SK-N-SH treated with all-trans-retinoic acid at 6 μM for 48 hours (cell line): Measurements from ENCODE around the gene SQOR.

Experiments
- ATAC-seq: fragments of 200-7000 bp; cut with Tn5 transposase; 3 replicates; pipeline ENCODE4 v1.9.1; 2020; ENCODE audit warnings: mild to moderate bottlenecking, moderate library complexity
- ARNTL ChIP-seq: fragments of 450-650 bp; formaldehyde crosslinking; IDR thresholded peaks from 2 replicates; pipeline ENCODE4 v1.5.0; 2020; ENCODE audit warnings: low read depth, mild to moderate bottlenecking, moderate library complexity, borderline replicate concordance
- CREB5 ChIP-seq: fragments of 250-450 bp; sonication (Bioruptor Pico); IDR thresholded peaks from 2 replicates; pipeline ENCODE4 v1.5.1; 2020; ENCODE audit warnings: low read depth, mild to moderate bottlenecking, moderate library complexity
- CSRNP3 ChIP-seq: fragments of 250-450 bp; sonication (Bioruptor Pico); IDR thresholded peaks from 2 replicates; pipeline ENCODE4 v1.5.1; 2021; ENCODE audit warnings: mild to moderate bottlenecking, moderate library complexity
- ESRRG ChIP-seq: fragments of 250-450 bp; sonication (Bioruptor Pico); IDR thresholded peaks from 2 replicates; pipeline ENCODE4 v1.6.1; 2021; ENCODE audit warnings: mild to moderate bottlenecking
- GLIS3 ChIP-seq: fragments of 250-450 bp; sonication (Bioruptor Pico); IDR thresholded peaks from 2 replicates; pipeline ENCODE4 v1.5.0; 2020; ENCODE audit warnings: mild to moderate bottlenecking, moderate library complexity
- ISL1 ChIP-seq: fragments of 250-450 bp; sonication (Bioruptor Pico); IDR thresholded peaks from 2 replicates; pipeline ENCODE4 v2.1.2; 2022; ENCODE audit warnings: mild to moderate bottlenecking, moderate library complexity
- PPARA ChIP-seq: fragments of 250-450 bp; sonication (Bioruptor Pico); IDR thresholded peaks from 2 replicates; pipeline ENCODE4 v1.5.0; 2020; ENCODE audit warnings: mild to moderate bottlenecking, borderline replicate concordance
- RARB ChIP-seq: fragments of 250-450 bp; sonication (Bioruptor Pico); IDR thresholded peaks from 2 replicates; pipeline ENCODE4 v1.8.0; 2021; ENCODE audit warnings: mild to moderate bottlenecking, moderate library complexity
- SNAI2 ChIP-seq: fragments of 250-450 bp; sonication (Bioruptor Pico); IDR thresholded peaks from 2 replicates; pipeline ENCODE4 v1.5.0; 2020; ENCODE audit warnings: mild to moderate bottlenecking, moderate library complexity
- TCF4 ChIP-seq: fragments of 250-450 bp; sonication (Bioruptor Pico); IDR thresholded peaks from 2 replicates; pipeline ENCODE4 v1.8.0; 2021; ENCODE audit warnings: mild to moderate bottlenecking, moderate library complexity, borderline replicate concordance
- TOX ChIP-seq: fragments of 250-450 bp; sonication (Bioruptor Pico); IDR thresholded peaks from 2 replicates; pipeline ENCODE4 v1.8.0; 2021; ENCODE audit warnings: mild to moderate bottlenecking, moderate library complexity, borderline replicate concordance
- TSHZ2 ChIP-seq: fragments of 250-450 bp; sonication (Bioruptor Pico); IDR thresholded peaks from 2 replicates; pipeline ENCODE4 v1.5.0; 2020; ENCODE audit warnings: mild to moderate bottlenecking, moderate library complexity
- ZC3H10 ChIP-seq: fragments of 250-450 bp; sonication (Bioruptor Pico); IDR thresholded peaks from 2 replicates; pipeline ENCODE4 v1.5.1; 2021; ENCODE audit warnings: mild to moderate bottlenecking, moderate library complexity
- ZFP3 ChIP-seq: fragments of 250-450 bp; sonication (Bioruptor Pico); IDR thresholded peaks from 2 replicates; pipeline ENCODE4 v1.5.0; 2020; ENCODE audit warnings: mild to moderate bottlenecking, moderate library complexity
- ZFP30 ChIP-seq: fragments of 450-650 bp; formaldehyde crosslinking; IDR thresholded peaks from 2 replicates; pipeline ENCODE4 v1.5.0; 2022; ENCODE audit warnings: mild to moderate bottlenecking, moderate library complexity
- ZNF565 ChIP-seq: fragments of 450-650 bp; formaldehyde crosslinking; conservative IDR thresholded peaks from 2 replicates; pipeline ENCODE4 v1.5.0; 2020; ENCODE audit warnings: low read depth, mild to moderate bottlenecking, moderate library complexity
- ZNF70 ChIP-seq: fragments of 450-650 bp; formaldehyde crosslinking; IDR thresholded peaks from 2 replicates; pipeline ENCODE4 v1.5.0; 2020; ENCODE audit warnings: mild to moderate bottlenecking, moderate library complexity
- ZNF8 ChIP-seq: fragments of 450-650 bp; formaldehyde crosslinking; IDR thresholded peaks from 2 replicates; pipeline ENCODE4 v1.5.0; 2020; ENCODE audit warnings: mild to moderate bottlenecking, moderate library complexity
- TF ChIP-seq, protein P1 (sequence below): fragments of 250-450 bp; sonication (Bioruptor Pico); IDR thresholded peaks from 2 replicates; pipeline ENCODE4 v1.8.0; 2020; ENCODE audit warnings: mild to moderate bottlenecking, moderate library complexity, borderline replicate concordance
- TF ChIP-seq, protein P2 (sequence below): fragments of 250-450 bp; sonication (Bioruptor Pico); IDR thresholded peaks from 2 replicates; pipeline ENCODE4 v1.8.0; 2021; ENCODE audit warnings: low read depth, mild to moderate bottlenecking, moderate library complexity, borderline replicate concordance

The SQOR gene

GRCh38 chr15:45603881-45604280 lies 30.9 kb upstream of the SQOR start:
- no peak for ATAC-seq
- TF ChIP-seq TSHZ2 (CRISPR knock-in tag) (no peak), ESRRG (CRISPR knock-in tag) (no peak), ZNF70 (CRISPR knock-in tag) (no peak), ISL1 (CRISPR knock-in tag) (no peak)

DNA sequence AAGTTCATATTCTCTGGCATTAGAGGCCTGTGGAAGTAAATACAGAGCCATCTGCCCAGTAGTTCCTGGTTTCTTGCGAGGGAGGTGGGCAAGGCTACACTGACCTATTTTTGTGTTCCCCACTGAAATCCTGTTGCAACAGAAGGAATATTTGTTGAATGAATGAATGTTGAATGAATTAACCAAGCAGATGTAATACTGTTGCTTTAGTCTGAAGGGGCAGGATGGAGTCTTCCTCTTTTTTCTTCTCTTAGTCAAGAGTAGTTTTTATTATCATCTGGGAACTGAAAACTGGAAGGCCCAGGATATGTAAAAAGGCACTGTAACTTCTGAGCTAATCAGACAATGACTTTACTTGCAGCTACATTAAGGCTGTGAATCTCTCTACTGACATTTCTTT lies 30.5 kb upstream of the SQOR start:
- no peak for ATAC-seq
- TF ChIP-seq ZNF70 (CRISPR knock-in tag) = no peak
- no peak for TF ChIP-seq CREB5
- no peak for TF ChIP-seq PPARA (CRISPR knock-in tag)
- TF ChIP-seq ZNF565 (CRISPR knock-in tag) = no peak
- no peak for TF ChIP-seq RARB (CRISPR knock-in tag)
- no peak for TF ChIP-seq ZNF8 (CRISPR knock-in tag)
- no peak for TF ChIP-seq ISL1 (CRISPR knock-in tag)
- TF ChIP-seq TOX (CRISPR knock-in tag) = no peak
- no peak for TF ChIP-seq TSHZ2 (CRISPR knock-in tag)
- TF ChIP-seq SNAI2 = no peak
- no peak for TF ChIP-seq GLIS3 (CRISPR knock-in tag)
- no peak for TF ChIP-seq CSRNP3 (CRISPR knock-in tag)
- no peak for TF ChIP-seq ZFP3 (CRISPR knock-in tag)
- no peak for TF ChIP-seq ARNTL (CRISPR knock-in tag)
- TF ChIP-seq ZFP30 (CRISPR knock-in tag) = no peak
- no peak for TF ChIP-seq ZC3H10
- TF ChIP-seq ESRRG (CRISPR knock-in tag) = no peak
- TF ChIP-seq TCF4 = no peak
- TF ChIP-seq, protein P1, sequence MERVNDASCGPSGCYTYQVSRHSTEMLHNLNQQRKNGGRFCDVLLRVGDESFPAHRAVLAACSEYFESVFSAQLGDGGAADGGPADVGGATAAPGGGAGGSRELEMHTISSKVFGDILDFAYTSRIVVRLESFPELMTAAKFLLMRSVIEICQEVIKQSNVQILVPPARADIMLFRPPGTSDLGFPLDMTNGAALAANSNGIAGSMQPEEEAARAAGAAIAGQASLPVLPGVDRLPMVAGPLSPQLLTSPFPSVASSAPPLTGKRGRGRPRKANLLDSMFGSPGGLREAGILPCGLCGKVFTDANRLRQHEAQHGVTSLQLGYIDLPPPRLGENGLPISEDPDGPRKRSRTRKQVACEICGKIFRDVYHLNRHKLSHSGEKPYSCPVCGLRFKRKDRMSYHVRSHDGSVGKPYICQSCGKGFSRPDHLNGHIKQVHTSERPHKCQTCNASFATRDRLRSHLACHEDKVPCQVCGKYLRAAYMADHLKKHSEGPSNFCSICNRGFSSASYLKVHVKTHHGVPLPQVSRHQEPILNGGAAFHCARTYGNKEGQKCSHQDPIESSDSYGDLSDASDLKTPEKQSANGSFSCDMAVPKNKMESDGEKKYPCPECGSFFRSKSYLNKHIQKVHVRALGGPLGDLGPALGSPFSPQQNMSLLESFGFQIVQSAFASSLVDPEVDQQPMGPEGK (CRISPR knock-in tag) = no peak

GRCh38 chr15:45606413-45606812 lies 28.4 kb upstream of the SQOR start:
- TF ChIP-seq, protein P2, sequence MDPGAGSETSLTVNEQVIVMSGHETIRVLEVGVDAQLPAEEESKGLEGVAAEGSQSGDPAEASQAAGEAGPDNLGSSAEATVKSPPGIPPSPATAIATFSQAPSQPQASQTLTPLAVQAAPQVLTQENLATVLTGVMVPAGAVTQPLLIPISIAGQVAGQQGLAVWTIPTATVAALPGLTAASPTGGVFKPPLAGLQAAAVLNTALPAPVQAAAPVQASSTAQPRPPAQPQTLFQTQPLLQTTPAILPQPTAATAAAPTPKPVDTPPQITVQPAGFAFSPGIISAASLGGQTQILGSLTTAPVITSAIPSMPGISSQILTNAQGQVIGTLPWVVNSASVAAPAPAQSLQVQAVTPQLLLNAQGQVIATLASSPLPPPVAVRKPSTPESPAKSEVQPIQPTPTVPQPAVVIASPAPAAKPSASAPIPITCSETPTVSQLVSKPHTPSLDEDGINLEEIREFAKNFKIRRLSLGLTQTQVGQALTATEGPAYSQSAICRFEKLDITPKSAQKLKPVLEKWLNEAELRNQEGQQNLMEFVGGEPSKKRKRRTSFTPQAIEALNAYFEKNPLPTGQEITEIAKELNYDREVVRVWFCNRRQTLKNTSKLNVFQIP (CRISPR knock-in tag) = no peak
- TF ChIP-seq TCF4 = no peak
- no peak for TF ChIP-seq ESRRG (CRISPR knock-in tag)
- TF ChIP-seq ARNTL (CRISPR knock-in tag) = no peak
- TF ChIP-seq ZNF565 (CRISPR knock-in tag) = no peak
- no peak for TF ChIP-seq PPARA (CRISPR knock-in tag)
- no peak for TF ChIP-seq ZNF8 (CRISPR knock-in tag)
- TF ChIP-seq, all 23 proteins: peak for 0
- ATAC-seq = no peak
